Activated naive CD4-positive, alpha-beta T cell treated with anti-CD3 and anti-CD28 coated beads, Interleukin-2, amount 50 U/mL, for 16 hours (primary cell): ENCODE data around the gene ADK.
A peak's percentile ranks its signal among the peaks of the same experiment; 100 is the strongest.
"Not testable (repeated sequence)": the region's sequence is repeated elsewhere in the genome, so short reads cannot be mapped to it uniquely, and the experiment has no call there.

Experiments used
- DNase-seq: peaks from one replicate; pipeline ENCODE4 v3.0.0-alpha.2; 2020

ADK gene

GRCh38 chr10:74500026-74500704 is 349.1 kb downstream of the ADK start:
- peak; percentile 19 for DNase-seq

- no peak for DNase-seq
Observed at GRCh38 chr10:74500816-74501215, 349.8 kb downstream of the ADK start.

GRCh38 chr10:74502963-74503608 is 352.1 kb downstream of the ADK start:
- DNase-seq, result no peak

GRCh38 chr10:74507951-74508350 is 356.9 kb downstream of the ADK start:
- no peak for DNase-seq

- no peak for DNase-seq
Observed at GRCh38 chr10:74510594-74510993, 359.6 kb downstream of the ADK start.

GRCh38 chr10:74511051-74511450 is 360.0 kb downstream of the ADK start:
- no peak for DNase-seq

- DNase-seq, result no peak
Observed at GRCh38 chr10:74514322-74514721, 363.3 kb downstream of the ADK start.

- no peak for DNase-seq
Observed at GRCh38 chr10:74518061-74518460, 367.0 kb downstream of the ADK start.

GRCh38 chr10:74521526-74521925 is 370.5 kb downstream of the ADK start:
- no peak for DNase-seq

GRCh38 chr10:74523199-74523598 is 372.2 kb downstream of the ADK start:
- DNase-seq, result no peak

- DNase-seq, result no peak
Observed at GRCh38 chr10:74525885-74526284, 374.9 kb downstream of the ADK start.

- not testable (repeated sequence) for DNase-seq
Observed at GRCh38 chr10:74527611-74528010, 376.6 kb downstream of the ADK start.

- no peak for DNase-seq
Observed at GRCh38 chr10:74529205-74529604, 378.2 kb downstream of the ADK start.

GRCh38 chr10:74530981-74531380 is 380.0 kb downstream of the ADK start:
- no peak for DNase-seq

- no peak for DNase-seq
Observed at GRCh38 chr10:74539317-74539716, 388.3 kb downstream of the ADK start.

GRCh38 chr10:74541375-74541774 is 390.4 kb downstream of the ADK start:
- no peak for DNase-seq

- DNase-seq, result no peak
Observed at GRCh38 chr10:74542077-74542476, 391.1 kb downstream of the ADK start.

GRCh38 chr10:74543276-74543675 is 392.3 kb downstream of the ADK start:
- DNase-seq, result no peak

- DNase-seq, result no peak
Observed at GRCh38 chr10:74544106-74544505, 393.1 kb downstream of the ADK start.

- DNase-seq, result no peak
Observed at GRCh38 chr10:74548676-74549075, 397.7 kb downstream of the ADK start.

- DNase-seq, result no peak
Observed at GRCh38 chr10:74556072-74556705, 405.2 kb downstream of the ADK start.

GRCh38 chr10:74557098-74557497 is 406.1 kb downstream of the ADK start:
- DNase-seq, result no peak

- DNase-seq, result no peak
Observed at GRCh38 chr10:74558403-74558802, 407.4 kb downstream of the ADK start.

GRCh38 chr10:74558897-74559296 is 407.9 kb downstream of the ADK start:
- no peak for DNase-seq
